SK-N-SH (cell line): ENCODE measurements around the gene INTS1. TPM values are rescaled to one million over a fixed set of nuclear protein-coding genes. Genes with fewer than 3 reads are reported as not detected.

ENCODE experiments used
- CTCF ChIA-PET: fragments of 300-600, 350-600 bp; formaldehyde crosslinking; extraction: SDS; loops from one replicate; lab custom pipeline; 2021; lab: Yijun Ruan, JAX
- POLR2A ChIA-PET: fragments of 350-600 bp; sonication (Branson Sonifier 250); formaldehyde crosslinking; extraction: SDS; loops from one replicate; lab custom pipeline; 2020; ENCODE audit warnings: antibody characterized with exemption, inconsistent platforms; lab: Yijun Ruan, JAX
- DNase-seq: peaks from one replicate; pipeline ENCODE4 v3.0.0; 2012
- H2AFZ ChIP-seq: fragments of 200-600 bp; sonication (generic); 2 replicates; pipeline ENCODE4 v1.8.1; 2016; ENCODE audit warnings: antibody characterized with exemption, mild to moderate bottlenecking, low read depth
- H3F3A ChIP-seq: fragments of 200-600 bp; sonication (generic); replicated peaks from 2 replicates; pipeline ENCODE3; 2016; ENCODE audit warnings: antibody characterized with exemption, mild to moderate bottlenecking; ENCODE audit not compliant: insufficient read depth
- H3K27ac ChIP-seq, 2 experiments: fragments of 200-500 bp in 1 of 2; fragments of 200-600 bp in 1 of 2; sonication (Bioruptor generic) in 1 of 2; sonication (generic), shearing (Covaris generic) in 1 of 2; 2 replicates each; pipeline versions ENCODE4 v1.5.1 to v1.6.1; 2014 to 2016; ENCODE audit warnings: low read depth in 2 of 2, inconsistent platforms in 1 of 2, low read length in 1 of 2, mild to moderate bottlenecking in 1 of 2, mixed read lengths in 1 of 2
- H3K27me3 ChIP-seq: fragments of 200-600 bp; sonication (generic), shearing (Covaris generic); 2 replicates; pipeline ENCODE4 v1.6.1; 2016; ENCODE audit warnings: mixed run types; ENCODE audit not compliant: insufficient read depth
- H3K36me3 ChIP-seq, 2 experiments: fragments of 200-500 bp in 1 of 2; fragments of 200-600 bp in 1 of 2; sonication (Bioruptor generic) in 1 of 2; sonication (generic) in 1 of 2; replicated peaks in 1 of 2; 2 replicates each; pipeline versions ENCODE3 to v1.5.1; 2014 to 2016; ENCODE audit warnings: low read length in 1 of 2, mild to moderate bottlenecking in 1 of 2; ENCODE audit not compliant: insufficient read depth in 2 of 2, control insufficient read depth in 1 of 2
- H3K4me1 ChIP-seq, 2 experiments: fragments of 200-500 bp in 1 of 2; fragments of 200-600 bp in 1 of 2; sonication (Bioruptor generic) in 1 of 2; sonication (generic), shearing (Covaris generic) in 1 of 2; 2 replicates each; pipeline versions ENCODE4 v1.5.1 to v1.6.1; 2014 to 2016; ENCODE audit warnings: low read depth in 1 of 2, low read length in 1 of 2, mixed run types in 1 of 2; ENCODE audit not compliant: insufficient read depth in 2 of 2, control insufficient read depth in 1 of 2
- H3K4me2 ChIP-seq: fragments of 200-600 bp; sonication (generic), shearing (Covaris generic); 2 replicates; pipeline ENCODE4 v1.6.1; 2017; ENCODE audit warnings: mixed run types
- H3K4me3 ChIP-seq, 2 experiments: fragments of 200-500 bp in 1 of 2; fragments of 200-600 bp in 1 of 2; sonication (Bioruptor generic) in 1 of 2; sonication (generic), shearing (Covaris generic) in 1 of 2; 2 replicates each; pipeline versions ENCODE4 v1.5.1 to v1.8.1; 2014 to 2016; ENCODE audit warnings: low read depth in 2 of 2, inconsistent platforms in 1 of 2, low read length in 1 of 2, mild to moderate bottlenecking in 1 of 2, mixed read lengths in 1 of 2, moderate library complexity in 1 of 2
- H3K79me2 ChIP-seq: fragments of 200-600 bp; sonication (generic); 2 replicates; pipeline ENCODE4 v1.8.1; 2017; ENCODE audit warnings: mild to moderate bottlenecking; ENCODE audit not compliant: insufficient read depth
- H3K9ac ChIP-seq: fragments of 200-600 bp; sonication (generic); 2 replicates; pipeline ENCODE4 v1.6.1; 2017; ENCODE audit warnings: mixed run types
- H3K9me2 ChIP-seq: fragments of 200-600 bp; sonication (generic); 2 replicates; pipeline ENCODE4 v1.6.1; 2017; ENCODE audit warnings: mixed run types
- H3K9me3 ChIP-seq: fragments of 200-600 bp; sonication (generic); 2 replicates; pipeline ENCODE4 v1.6.1; 2017; ENCODE audit warnings: mixed run types, mild to moderate bottlenecking, moderate library complexity
- H4K20me1 ChIP-seq: fragments of 200-600 bp; sonication (generic); 2 replicates; pipeline ENCODE4 v1.6.1; 2017; ENCODE audit warnings: mild to moderate bottlenecking, mixed run types; ENCODE audit not compliant: insufficient read depth
- ELF1 ChIP-seq: IDR thresholded peaks from 2 replicates; pipeline ENCODE4 v1.4.0; 2012
- EZH2phosphoT487 ChIP-seq: fragments of 200-600 bp; sonication (generic); IDR thresholded peaks from 2 replicates; pipeline ENCODE4 v1.6.1; 2017; ENCODE audit warnings: low read depth, mixed run types, mild to moderate bottlenecking, antibody characterized with exemption, moderate library complexity, borderline replicate concordance
- FOSL2 ChIP-seq: IDR thresholded peaks from 2 replicates; pipeline ENCODE4 v1.4.0; 2012; ENCODE audit warnings: low read depth, mild to moderate bottlenecking, moderate library complexity, borderline replicate concordance
- FOXM1 ChIP-seq: IDR thresholded peaks from 2 replicates; pipeline ENCODE4 v1.4.0; 2012; ENCODE audit warnings: low read depth, mild to moderate bottlenecking
- GABPA ChIP-seq: IDR thresholded peaks from 2 replicates; pipeline ENCODE4 v1.4.0; 2012; ENCODE audit warnings: low read depth, mild to moderate bottlenecking
- GATA2 ChIP-seq: sonication (generic); formaldehyde crosslinking; IDR thresholded peaks from 2 replicates; pipeline ENCODE4 v1.5.0; 2020; ENCODE audit warnings: mild to moderate bottlenecking, missing genetic modification reagents
- IRF3 ChIP-seq: fragments of 150-350 bp; IDR thresholded peaks from 2 replicates; pipeline ENCODE4 v1.6.1; 2016; ENCODE audit warnings: mild to moderate bottlenecking, low read depth, low read length
- MEF2A ChIP-seq: IDR thresholded peaks from 2 replicates; pipeline ENCODE4 v1.4.0; 2012; ENCODE audit warnings: low read depth, borderline replicate concordance
- MXI1 ChIP-seq: IDR thresholded peaks from 2 replicates; pipeline ENCODE4 v1.6.1; 2012; ENCODE audit warnings: mild to moderate bottlenecking, low read depth, low read length, improper control_type of control experiment
- NFIC ChIP-seq: IDR thresholded peaks from 2 replicates; pipeline ENCODE4 v1.4.0; 2012; ENCODE audit warnings: borderline replicate concordance
- NRF1 ChIP-seq: IDR thresholded peaks from 2 replicates; pipeline ENCODE4 v1.6.1; 2012; ENCODE audit warnings: low read depth, mild to moderate bottlenecking, low read length
- POLR2AphosphoS5 ChIP-seq: IDR thresholded peaks from 2 replicates; pipeline ENCODE4 v1.6.1; 2012; ENCODE audit warnings: low read depth, low read length
- RAD21 ChIP-seq: IDR thresholded peaks from 2 replicates; pipeline ENCODE4 v1.6.1; 2012; ENCODE audit warnings: mild to moderate bottlenecking, low read length
- RFX5 ChIP-seq: IDR thresholded peaks from 2 replicates; pipeline ENCODE4 v1.6.1; 2012; ENCODE audit warnings: mild to moderate bottlenecking, improper control_type of control experiment, low read length
- RXRA ChIP-seq: IDR thresholded peaks from 2 replicates; pipeline ENCODE4 v1.4.0; 2012; ENCODE audit warnings: low read depth, mild to moderate bottlenecking, borderline replicate concordance
- SIN3A ChIP-seq: IDR thresholded peaks from 2 replicates; pipeline ENCODE4 v1.6.1; 2012; ENCODE audit warnings: low read depth, mild to moderate bottlenecking, low read length, moderate library complexity, borderline replicate concordance
- TAF1 ChIP-seq: IDR thresholded peaks from 2 replicates; pipeline ENCODE4 v1.6.1; 2012; ENCODE audit warnings: low read depth, mild to moderate bottlenecking, low read length, moderate library complexity, borderline replicate concordance
- TEAD4 ChIP-seq: IDR thresholded peaks from 2 replicates; pipeline ENCODE4 v1.4.0; 2012; ENCODE audit warnings: mild to moderate bottlenecking, borderline replicate concordance; ENCODE audit not compliant: insufficient read depth
- YY1 ChIP-seq: IDR thresholded peaks from 2 replicates; pipeline ENCODE4 v1.4.0; 2012; ENCODE audit warnings: low read depth, mild to moderate bottlenecking
- WGBS: methylation state at CpG from one replicate; pipeline ENCODE4 v1.1.6; 2017; ENCODE audit warnings: low lambda C conversion rate; 5-methylcytosine and 5-hydroxymethylcytosine counted together
- polyA plus RNA-seq, 3 experiments: library from polyadenylated mRNA; depleted of rRNA; stranded (reverse); fragments of >200 nt; gene quantifications; 2 replicates each; pipeline ENCODE4 v1.2.3, GENCODE V29; 2012
- TF ChIP-seq, protein P1 (sequence below): IDR thresholded peaks from 2 replicates; pipeline ENCODE4 v1.4.0; 2012; ENCODE audit warnings: low read depth, borderline replicate concordance
- TF ChIP-seq, protein P2 (sequence below): IDR thresholded peaks from 2 replicates; pipeline ENCODE4; 2012

The INTS1 gene
- polyA plus RNA-seq, 1 of the 3 experiments (the other 2 are of a cell fraction), result 48.1 TPM

GRCh38 chr7:1461646-1462375, 42.4 kb downstream of the INTS1 start:
- no peak for DNase-seq
- H3K9me2 ChIP-seq, result no peaks in the 10 kb centered on the region
- H3K27ac ChIP-seq, result no peak overlapping the region
- H3K4me3 ChIP-seq, result no peak overlapping the region
- 87% methylated on average over 18 of the region's 18 CpGs for WGBS
- H3K4me2 ChIP-seq, result no peak overlapping the region
- ChIA-PET POLR2A (no interaction called here), CTCF (interaction anchor here (2.1 to 9.2 kb wide), 3 partner anchors 12 to 38 kb away, joined by 5 to 108 read pairs (median 9); no protein-coding TSS in a partner anchor)
- no peak overlapping the region for H3K9ac ChIP-seq
- TF ChIP-seq YY1 (no peak), IRF3 (no peak), GABPA (no peak), MEF2A (no peak), EZH2phosphoT487 (no peak), TAF1 (no peak), TEAD4 (no peak), RAD21 (no peak), FOXM1 (no peak), NFIC (no peak), GATA2 (CRISPR knock-in tag) (no peak)
- H4K20me1 ChIP-seq, result peaks cover 18% of the 10 kb centered on the region
- peaks cover 17 to 44% of the 10 kb centered on the region in 2 experiments; a peak in 3 of 4 replicates for H3K4me1 ChIP-seq
- no peaks in the 10 kb centered on the region for H3K27me3 ChIP-seq
- no peaks in the 10 kb centered on the region for H3K36me3 ChIP-seq
- no peaks in the 10 kb centered on the region for H3K9me3 ChIP-seq
- peaks cover 23% of the 10 kb centered on the region for H3K79me2 ChIP-seq
- peaks cover 23% of the 10 kb centered on the region for H3F3A ChIP-seq
- H2AFZ ChIP-seq, result no peak overlapping the region

DNA sequence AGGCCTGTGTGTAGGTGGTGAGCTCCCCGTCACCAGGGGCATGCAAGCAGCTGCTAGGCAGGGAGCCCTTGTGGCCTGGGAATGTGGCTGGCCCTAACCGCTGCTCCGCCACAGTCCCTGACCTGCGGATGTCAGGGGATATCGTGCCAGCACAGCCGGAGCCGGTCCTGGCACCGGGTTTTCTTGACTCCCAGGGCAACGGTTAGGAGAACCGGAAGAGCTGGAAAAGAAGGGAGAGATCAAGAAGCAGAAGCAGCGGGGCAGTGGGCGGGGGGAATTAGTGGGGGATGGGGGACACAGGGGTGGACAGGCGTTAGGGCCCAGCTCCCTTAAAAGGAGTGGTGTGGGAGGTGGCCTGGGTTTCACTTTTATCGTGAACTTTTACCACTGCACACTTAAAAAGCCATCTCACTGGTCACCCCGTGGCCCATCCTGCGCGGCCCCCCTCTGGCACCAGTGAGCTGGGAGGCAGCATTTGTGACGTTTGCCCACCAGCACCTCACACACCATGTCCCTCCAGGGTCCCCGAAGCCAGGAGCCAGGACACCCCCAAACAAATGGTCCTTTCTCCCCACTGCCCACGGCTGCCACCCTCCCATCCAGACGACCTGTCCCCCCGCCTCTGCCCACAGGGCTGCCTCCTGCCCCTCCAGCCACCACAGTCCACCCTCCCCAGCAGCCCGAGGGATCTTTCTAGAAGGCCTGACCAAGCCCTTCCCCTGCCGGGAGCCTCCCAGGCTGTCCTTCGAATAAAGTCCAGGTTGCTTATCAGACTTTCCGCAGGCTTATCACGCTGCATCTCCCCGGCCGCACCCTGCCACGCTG, 43.2 kb downstream of the INTS1 start:
- 53% methylated on average over 27 of the region's 30 CpGs for WGBS
- Histone ChIP-seq H3K27ac (peak overlapping the region in 1 of 2 experiments; percentile 12; a peak in 1 of 4 replicates), H3K79me2 (peaks cover 31% of the 10 kb centered on the region), H3K4me3 (peak overlapping the region; percentile 13 to 59; a peak in 2 of 4 replicates), H3K36me3 (no peaks in the 10 kb centered on the region), H4K20me1 (peaks cover 24% of the 10 kb centered on the region), H3F3A (peaks cover 23% of the 10 kb centered on the region), H2AFZ (peak overlapping the region; percentile 69; the same call in 1 of the 2 replicates), H3K9ac (no peak overlapping the region), H3K27me3 (no peaks in the 10 kb centered on the region), H3K4me1 (peaks cover 17 to 36% of the 10 kb centered on the region in 2 experiments; a peak in 3 of 4 replicates), H3K4me2 (peak overlapping the region; percentile 88), H3K9me3 (no peaks in the 10 kb centered on the region), H3K9me2 (no peaks in the 10 kb centered on the region)
- DNase-seq, result no peak
- POLR2A ChIA-PET, result no interaction called here
- CTCF ChIA-PET, result interaction anchor here (0.6 to 9.2 kb wide), 6 partner anchors 10 to 44 kb away, joined by 3 to 108 read pairs (median 6); no protein-coding TSS in a partner anchor
- TF ChIP-seq NRF1 (no peak), FOSL2 (no peak), MXI1 (no peak), RXRA (no peak), POLR2AphosphoS5 (no peak), RFX5 (no peak), ELF1 (peak; percentile 44), GATA2 (CRISPR knock-in tag) (no peak), SIN3A (no peak), IRF3 (no peak), TEAD4 (no peak), TAF1 (0 out of 2 replicates have a peak, but pooled peaks have one; percentile 36), EZH2phosphoT487 (no peak)
- TF ChIP-seq, protein P1, sequence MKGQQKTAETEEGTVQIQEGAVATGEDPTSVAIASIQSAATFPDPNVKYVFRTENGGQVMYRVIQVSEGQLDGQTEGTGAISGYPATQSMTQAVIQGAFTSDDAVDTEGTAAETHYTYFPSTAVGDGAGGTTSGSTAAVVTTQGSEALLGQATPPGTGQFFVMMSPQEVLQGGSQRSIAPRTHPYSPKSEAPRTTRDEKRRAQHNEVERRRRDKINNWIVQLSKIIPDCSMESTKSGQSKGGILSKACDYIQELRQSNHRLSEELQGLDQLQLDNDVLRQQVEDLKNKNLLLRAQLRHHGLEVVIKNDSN, result no peak
- TF ChIP-seq, protein P2, sequence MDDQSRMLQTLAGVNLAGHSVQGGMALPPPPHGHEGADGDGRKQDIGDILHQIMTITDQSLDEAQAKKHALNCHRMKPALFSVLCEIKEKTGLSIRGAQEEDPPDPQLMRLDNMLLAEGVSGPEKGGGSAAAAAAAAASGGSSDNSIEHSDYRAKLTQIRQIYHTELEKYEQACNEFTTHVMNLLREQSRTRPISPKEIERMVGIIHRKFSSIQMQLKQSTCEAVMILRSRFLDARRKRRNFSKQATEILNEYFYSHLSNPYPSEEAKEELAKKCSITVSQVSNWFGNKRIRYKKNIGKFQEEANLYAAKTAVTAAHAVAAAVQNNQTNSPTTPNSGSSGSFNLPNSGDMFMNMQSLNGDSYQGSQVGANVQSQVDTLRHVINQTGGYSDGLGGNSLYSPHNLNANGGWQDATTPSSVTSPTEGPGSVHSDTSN, result no peak
